HG03159 (cell line): ENCODE data around the gene REPS1.
"Not testable (repeated sequence)": the region's sequence is repeated elsewhere in the genome, so short reads cannot be mapped to it uniquely, and the experiment has no call there.

Experiments used
- ATAC-seq: cut with Tn5 transposase; IDR thresholded peaks from one replicate; pipeline ENCODE4 v1.9.1; 2021; ENCODE audit warnings: mild to moderate bottlenecking, moderate library complexity; ENCODE audit not compliant: unreplicated experiment

The REPS1 gene, protein sequence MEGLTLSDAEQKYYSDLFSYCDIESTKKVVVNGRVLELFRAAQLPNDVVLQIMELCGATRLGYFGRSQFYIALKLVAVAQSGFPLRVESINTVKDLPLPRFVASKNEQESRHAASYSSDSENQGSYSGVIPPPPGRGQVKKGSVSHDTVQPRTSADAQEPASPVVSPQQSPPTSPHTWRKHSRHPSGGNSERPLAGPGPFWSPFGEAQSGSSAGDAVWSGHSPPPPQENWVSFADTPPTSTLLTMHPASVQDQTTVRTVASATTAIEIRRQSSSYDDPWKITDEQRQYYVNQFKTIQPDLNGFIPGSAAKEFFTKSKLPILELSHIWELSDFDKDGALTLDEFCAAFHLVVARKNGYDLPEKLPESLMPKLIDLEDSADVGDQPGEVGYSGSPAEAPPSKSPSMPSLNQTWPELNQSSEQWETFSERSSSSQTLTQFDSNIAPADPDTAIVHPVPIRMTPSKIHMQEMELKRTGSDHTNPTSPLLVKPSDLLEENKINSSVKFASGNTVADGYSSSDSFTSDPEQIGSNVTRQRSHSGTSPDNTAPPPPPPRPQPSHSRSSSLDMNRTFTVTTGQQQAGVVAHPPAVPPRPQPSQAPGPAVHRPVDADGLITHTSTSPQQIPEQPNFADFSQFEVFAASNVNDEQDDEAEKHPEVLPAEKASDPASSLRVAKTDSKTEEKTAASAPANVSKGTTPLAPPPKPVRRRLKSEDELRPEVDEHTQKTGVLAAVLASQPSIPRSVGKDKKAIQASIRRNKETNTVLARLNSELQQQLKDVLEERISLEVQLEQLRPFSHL

DNA sequence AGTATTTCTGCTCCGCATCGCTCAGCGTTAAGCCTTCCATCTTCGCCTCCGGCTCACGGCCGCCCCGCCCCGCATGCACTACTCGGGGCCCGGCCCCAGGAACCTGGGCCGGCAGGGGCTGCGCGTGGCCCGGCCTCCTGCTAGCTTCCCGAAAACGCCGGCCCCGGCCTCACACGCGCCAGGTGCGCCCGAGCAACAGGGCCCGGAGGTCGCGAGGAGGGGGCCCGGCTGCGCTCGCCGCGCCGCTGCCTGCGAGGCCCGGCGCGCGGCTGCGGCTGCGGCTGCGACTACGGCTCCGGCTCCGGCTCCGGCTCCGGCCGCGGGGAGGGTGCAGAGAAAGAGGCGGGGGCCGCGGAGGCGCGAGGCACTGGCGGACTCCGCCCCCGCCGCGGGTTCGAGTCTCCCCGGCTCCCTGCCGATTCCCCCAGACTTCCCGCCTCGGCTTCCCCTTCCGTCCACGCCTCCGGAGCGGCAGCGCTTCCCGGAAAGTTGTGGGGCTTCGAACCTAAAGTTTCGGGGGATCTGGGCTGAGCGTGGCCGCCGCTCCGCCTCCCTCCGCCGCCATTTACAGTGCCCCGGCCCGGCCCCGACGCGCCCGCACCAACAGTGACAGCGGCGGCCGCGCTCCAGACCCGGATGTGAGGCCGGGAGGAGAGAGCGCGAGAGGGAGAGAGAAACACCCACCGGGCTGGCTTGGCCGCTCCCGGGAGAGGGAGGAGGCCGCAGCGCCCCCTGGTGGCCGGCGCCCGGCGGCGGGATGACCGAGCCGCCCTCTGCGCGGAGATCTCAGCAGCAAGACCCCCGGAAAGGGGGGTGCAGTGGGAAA is at the start of gene REPS1:
REPS1 (minus strand) TSS at position 611 of the 826 bp plus-strand sequence; CDS start at position 40, 571 bp downstream.
- peak; percentile 93 for ATAC-seq

DNA sequence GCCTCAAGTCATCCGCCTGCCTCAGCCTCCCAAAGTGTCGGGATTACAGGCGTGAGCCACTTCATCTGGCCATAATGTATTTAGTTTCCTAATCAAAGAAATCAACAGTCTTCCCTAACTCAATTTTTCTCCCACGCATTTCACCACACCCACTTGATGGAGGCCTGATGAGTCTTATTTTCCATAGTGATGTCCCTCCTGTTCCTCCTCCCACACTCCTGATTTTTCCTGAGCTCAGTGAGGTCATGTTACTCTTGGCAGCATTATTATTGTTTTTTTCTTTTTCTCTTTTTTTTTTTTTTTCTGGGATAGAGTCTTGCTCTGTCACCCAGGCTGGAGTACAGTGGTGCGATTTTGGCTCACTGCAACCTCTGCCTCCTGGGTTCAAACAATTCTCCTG is 49.4 kb upstream of the REPS1 start:
- ATAC-seq: no peak

DNA sequence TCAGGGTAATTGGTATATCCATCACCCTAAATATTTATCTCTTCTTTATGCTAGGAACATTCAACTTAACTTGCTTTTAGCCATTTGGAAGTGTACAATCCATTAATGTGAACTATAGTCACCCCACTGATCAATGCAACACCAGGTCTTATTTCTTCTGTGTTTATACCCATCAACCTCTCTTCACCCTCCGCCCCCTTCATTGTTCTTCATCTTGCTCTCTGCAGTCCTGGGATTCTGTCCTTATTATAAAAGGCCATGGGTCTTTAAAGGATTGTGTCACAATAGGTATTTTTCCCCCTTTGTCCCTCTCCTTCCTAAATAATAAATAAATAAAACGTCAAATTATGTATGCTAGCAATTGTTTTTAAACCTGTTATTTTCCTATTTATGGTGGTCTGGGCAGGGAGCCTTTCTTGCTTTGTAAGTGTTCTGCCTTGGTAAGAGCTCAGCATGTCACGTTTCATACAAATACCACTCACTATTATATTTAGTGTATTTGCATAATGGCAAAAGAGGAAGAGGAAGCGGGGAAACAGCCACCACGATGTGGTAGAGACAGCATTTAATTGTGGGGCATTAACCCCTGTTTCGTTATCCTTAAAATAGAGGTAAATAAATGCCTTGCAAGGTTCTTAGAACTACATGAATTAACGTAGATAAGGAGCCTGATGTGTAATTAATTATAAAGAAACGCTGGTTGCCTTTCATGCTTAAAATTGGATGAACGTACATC is 42.3 kb upstream of the REPS1 start:
- peak; percentile 61 for ATAC-seq

DNA sequence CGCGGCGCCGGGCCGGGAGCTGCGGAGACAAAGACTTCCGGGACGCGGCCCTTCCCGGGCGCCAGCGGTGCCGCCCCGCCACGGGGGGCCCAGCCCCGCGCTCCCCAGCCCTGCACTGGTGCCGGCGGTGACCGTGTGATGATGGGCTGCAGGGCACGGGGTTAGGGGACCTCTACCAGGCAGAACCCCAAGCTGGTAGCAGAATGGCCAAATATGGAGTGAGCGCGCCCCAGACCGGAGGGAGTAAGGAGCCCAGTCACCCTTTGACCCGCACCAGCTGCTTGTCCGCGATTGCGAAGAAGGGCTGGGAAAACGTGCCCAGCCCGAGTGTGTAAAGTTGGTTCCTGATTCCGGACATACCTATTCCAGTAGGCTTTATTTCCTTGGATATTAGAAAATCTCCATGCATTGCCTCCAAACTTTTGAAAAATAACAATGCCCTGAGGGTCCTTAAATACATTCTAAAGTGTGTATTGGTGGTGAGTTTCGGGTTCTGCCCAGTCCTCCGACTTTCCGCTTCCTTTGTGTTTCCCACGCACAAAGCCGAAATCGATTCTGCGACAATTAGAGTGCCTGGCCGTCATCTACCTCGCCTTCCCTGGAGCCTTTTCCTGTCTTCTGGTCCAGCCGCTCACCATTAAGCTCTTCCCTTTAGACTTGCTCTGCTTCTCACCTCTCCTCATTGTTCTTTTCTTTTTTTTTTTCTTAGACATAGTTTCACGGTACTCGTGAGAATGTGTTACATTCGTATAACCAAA is 41.6 kb upstream of the REPS1 start:
- peak; percentile 32 for ATAC-seq

DNA sequence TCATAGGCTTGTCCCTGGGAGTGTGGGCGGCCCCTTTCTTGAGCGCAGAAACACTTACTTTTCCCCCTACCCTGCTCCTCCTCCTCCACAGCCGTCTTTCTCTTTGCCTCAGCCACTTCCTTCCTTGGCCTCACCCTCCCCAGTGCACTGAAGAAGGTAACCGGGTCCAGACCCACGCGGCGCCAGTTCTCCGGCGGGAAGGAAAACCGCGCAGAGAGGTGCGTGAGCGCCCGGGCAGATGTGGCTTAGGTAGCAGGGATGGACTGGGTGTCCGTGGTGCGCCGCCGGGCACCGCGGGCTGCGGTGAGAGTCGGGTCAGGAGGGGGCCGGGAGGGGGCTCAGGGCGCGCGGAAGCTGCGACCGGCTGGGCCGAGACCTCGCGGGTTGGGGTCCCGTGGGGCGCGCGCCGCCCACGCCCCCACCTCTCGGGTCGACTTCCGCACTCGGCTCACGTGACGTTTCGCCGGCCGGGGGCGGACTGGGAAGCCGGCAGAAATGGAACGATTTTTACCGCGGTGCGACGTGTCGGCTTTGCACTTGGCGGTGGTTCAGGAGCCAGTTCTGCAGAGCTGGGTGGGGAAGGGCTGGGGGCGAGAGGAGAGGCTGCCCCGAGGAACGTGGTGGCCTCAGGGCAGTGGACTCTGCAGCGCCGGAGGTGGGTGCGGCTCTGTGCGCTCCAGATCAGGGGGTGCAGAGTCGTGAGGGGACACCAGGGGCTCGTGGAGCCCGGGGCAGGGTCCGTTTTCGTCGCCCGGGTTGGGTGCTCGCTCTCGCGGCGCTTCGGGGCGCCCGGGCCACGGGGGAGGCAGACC is 40.8 kb upstream of the REPS1 start, which contains the start of gene ABRACL:
ABRACL (plus strand) TSS at position 88 of the 812 bp plus-strand sequence. CDS start 5,416 bp downstream, outside the sequence.
- ATAC-seq: peak; percentile 49

DNA sequence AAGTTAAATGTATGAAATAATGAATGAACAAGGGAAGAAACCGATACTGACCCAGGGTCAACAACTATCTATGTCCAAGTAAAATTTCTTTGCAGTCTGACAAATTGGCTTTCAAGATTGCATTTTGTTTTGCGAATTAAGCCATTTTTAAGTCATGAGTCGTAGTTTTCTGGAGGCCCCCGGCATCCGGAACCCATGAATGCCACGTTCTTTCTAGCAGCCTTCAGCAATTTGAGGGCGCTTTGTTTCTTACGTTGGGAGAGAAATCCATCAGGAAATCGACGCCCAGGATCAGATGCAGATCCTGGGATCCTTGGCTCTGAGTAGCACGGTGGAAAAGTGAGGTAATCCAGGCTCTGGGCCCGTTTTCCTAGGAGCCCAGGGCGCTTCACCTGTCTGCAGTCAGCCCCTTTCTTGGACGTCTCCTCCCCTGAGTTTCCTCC is 40.2 kb upstream of the REPS1 start:
- no peak for ATAC-seq

DNA sequence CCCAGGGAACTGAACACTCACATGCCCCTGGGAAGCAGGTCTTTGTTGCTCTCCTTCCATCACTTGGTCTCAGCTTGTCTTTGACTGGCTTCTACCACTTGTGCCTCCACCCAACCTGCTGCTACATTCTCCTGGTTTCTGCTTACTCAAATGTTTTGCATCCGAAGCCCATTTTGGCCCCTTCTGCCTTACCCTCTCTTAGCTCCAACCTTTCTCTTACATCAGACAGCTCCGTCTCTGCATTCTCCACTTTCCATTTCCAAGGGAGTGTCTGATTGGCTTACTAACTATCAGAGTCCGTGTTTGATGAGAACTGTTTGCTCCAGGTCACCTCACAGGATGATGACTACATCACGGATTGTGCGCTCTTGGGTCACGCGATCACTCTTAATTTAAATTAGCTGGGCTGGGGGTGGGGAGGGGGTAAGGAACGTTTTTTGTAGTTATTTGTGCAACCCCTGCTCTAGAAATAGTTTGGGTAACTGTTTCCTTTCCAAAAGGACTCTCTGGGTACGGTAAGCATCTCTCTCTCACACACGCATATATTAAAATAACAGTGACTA is 39.6 kb upstream of the REPS1 start:
- ATAC-seq: no peak

DNA sequence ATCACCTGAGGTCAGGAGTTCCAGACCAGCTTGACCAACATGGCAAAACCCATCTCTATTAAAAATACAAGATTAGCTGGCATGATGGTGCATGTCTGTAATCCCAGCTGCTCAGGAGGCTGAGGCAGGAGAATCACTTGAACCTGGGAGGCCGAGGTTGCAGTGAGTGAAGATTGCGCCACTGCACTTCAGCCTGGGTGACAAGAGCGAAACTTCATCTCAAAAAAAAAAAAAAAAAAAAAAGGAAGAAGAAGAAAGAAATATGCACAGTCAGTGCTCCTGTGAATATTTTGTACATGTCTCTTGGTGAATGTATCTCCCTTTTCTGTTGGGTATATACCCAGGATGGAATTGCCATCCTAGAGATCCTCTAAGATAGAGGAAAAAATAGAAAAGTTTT is 37.4 kb upstream of the REPS1 start:
- ATAC-seq: not testable (repeated sequence)

DNA sequence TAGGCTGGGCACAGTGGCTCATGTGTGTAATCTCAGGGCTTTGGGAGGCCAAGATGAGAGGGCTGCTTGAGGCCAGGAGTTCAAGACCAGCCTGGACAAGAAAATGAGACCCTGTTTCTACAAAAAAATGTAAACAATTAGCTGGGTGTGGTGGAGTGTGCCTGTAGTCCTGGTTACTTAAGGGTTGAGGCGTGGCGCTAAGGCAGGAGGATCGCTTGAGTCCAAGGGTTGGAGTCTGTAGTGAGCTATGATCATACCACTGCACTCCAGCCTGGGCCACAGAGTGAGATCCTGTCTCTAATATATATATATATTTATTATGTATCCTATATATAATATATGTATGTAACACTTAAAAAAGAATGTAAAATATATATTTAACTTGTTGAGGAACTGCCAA is 32.6 kb upstream of the REPS1 start:
- no peak for ATAC-seq

DNA sequence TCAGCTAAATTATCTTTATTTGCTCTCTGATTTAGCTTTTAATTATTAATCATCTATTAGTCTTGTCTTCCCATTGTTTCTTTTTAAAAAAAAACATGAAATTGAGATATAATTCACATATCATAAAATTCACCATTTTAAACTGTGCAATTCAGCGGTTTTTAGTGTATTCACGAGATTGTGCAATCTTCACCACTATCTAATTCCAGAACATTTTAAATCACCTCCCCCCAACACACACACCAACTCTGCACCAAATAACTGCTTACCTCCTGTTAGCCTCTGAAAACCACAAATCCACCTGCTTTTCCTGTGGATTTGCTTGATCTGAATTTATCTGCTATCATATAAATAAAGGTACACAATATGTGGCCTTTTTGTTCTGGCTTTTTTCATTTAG is 31.7 kb upstream of the REPS1 start:
- ATAC-seq: no peak

DNA sequence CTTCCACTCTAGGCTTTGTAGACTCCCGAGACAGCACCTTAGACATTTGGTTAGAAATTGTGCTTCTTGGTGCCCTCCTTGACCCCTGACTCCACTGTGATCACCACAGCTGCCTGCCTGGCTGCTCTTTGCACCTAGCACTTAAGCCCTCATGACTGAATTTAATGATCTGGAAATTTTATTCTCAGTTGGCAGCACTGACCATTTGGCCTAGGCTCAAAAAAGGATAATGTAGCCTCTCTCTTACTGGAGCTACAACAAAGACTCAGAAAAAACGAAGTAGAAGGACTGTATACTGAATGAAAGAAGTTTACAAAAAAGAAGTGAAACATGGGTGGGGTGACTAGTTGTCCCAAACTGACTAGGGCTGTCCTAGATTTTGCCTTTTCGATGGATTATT is 29.2 kb upstream of the REPS1 start:
- ATAC-seq: no peak

DNA sequence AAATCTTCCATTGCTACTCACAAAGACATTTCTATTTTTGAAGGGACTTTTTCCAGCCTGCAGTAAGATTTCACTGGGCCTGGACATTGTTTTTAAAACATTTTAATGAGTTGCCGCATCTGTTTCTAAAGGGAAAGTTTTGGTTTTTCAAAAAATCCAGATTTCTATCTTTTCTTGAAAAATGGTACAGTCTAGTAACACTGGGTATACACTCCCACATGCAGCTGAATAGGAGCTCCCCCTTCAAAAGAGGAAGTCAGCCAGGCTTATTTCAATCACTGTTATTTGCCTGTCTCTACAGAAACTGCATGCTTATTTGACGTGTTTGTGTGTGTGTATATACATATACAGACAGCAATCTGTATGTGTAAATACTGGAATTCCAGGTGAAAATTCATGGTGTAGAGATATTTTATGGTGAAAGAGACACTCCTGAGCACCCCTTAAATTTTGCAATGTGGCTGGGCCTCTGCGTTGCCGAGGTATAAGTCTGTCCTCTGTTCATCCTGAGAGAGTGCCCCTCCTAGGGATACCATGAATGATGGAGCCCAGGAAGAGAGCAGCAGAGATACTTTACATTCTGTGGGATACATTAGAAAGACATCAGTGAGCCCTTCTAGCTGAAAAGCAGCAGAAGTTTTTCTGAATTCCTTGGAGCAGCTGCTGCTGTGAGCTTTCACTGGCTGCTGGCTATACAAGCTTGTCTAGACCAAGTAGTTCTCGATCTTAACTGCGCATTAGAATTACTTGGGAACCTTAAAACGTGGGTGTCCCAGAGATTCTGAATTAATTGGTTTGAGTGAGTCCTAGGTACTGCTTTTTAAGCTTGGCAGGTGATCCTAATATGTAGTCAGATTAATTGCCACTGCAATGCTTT is 28.5 kb upstream of the REPS1 start:
- peak; percentile 91 for ATAC-seq

DNA sequence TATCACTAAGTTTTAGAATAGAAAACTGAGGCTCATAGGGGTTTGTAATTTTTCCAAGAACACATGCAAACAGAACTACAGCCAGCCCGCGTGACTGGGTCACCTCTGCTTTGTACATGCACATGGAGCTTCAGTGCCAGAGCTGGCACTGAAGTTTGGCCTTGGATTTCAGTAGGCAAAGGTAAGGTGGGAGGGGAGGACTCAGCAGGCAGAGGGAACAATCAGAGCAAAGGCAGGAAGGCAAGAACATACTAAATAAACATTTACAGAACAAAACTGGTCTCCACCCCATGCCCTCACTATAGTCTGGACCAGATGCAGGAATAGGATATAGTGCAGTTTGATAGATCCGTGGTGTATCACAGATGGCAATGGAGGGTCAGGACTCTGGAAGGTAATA is 26.9 kb upstream of the REPS1 start:
- ATAC-seq: no peak

DNA sequence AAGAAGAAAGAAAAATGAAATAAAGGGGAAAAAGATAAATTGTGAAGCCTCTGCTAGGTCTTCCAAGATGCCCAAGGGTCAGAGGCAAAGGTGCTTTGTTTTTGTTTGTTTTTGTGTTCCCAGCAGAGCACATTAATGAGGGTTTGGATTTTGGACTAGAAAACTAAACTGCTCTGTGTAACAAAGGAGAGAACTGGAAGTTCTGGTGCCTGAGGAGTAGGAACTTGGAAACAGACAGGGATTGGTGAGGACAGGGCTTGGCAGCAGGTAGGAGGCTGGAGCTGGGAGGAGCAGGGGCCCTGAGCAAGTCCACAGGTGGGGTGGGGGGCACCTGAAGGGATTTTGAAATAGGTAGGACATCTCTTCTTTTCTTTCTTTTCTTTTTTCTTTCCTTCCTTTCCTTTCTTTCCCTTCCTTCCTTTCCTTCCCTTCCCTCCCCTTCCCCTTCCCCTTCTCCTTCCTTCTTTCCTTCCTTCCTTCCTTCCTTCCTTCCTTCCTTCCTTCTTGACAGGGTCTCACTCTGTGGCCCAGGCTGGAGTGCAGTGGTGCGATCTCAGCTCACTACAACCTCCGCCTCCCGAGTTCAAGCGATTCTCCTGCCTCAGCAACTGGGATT is 25.2 kb upstream of the REPS1 start:
- no peak for ATAC-seq

DNA sequence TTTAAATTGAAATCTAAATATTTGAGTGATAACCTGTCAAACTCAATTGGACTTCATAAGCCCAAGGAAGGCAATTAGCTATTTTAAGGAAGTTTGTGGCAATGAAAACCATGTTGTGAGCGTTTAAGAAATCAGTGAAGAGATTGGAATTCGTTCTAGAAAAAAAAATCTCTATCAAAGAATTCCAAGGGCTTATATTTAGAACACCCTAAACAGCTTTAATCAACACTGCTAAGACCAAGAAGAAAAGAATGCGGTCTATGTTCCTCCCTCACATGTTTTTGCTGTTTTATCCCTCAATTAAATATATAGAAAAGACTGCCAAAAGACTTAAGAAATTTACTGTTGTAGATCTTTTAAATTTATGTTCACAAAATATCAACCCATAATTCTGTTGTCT is 23.9 kb upstream of the REPS1 start:
- no peak for ATAC-seq

DNA sequence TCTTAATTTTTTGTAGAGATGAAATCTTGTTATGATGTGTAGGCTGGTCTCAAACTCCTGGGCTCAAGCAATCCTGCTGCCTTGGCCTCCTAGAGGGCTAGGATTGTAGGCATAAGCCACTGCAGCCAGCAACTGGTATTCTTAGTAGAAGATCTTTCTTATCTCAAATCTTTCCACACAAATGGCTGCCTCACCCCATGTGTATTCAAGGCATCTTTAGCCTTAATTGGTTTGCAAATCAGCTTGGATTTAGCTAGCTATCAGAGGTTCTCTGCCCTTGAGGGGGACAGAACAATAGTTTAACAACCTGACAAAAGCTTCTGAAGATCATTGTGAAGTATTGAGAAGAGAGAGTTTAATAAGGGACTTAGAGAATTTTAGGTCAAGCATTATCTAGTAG is 22.6 kb upstream of the REPS1 start:
- ATAC-seq: no peak

DNA sequence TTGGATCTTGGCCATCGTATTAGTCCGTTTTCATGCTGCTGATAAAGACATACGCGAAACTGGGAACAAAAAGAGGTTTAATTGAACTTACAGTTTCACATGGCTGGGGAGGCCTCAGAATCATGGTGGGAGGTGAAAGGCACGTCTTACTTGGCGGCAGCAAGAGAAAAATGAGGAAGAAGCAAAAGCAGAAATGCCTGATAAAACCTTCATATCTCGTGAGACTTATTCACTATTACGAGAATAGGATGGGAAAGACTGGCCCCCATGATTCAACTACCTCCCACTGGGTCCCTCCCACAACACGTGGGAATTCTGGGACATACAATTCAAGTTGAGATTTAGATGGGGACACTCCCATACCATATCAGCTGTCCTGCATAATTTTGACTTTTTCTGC is 20.1 kb upstream of the REPS1 start:
- ATAC-seq: no peak
